HepG2 (cell line): ENCODE measurements around the gene RBM6. TPM values are rescaled to one million over a fixed set of nuclear protein-coding genes. Genes with fewer than 3 reads are reported as not detected.

Experiments
- ATF7-NPFF ChIP-seq: sonication (generic); formaldehyde crosslinking; IDR thresholded peaks from 2 replicates; pipeline ENCODE4 v1.8.1; 2023; ENCODE audit warnings: mild to moderate bottlenecking, low read depth, missing genetic modification reagents, moderate library complexity
- CCAR2 ChIP-seq: fragments of 200-400 bp; formaldehyde crosslinking; optimal IDR thresholded peaks from 2 replicates; pipeline ENCODE3; 2018; ENCODE audit warnings: low read depth, mild to moderate bottlenecking, low read length, moderate library complexity
- CENPBD1 ChIP-seq: sonication (generic); formaldehyde crosslinking; IDR thresholded peaks from 2 replicates; pipeline ENCODE4 v1.8.0; 2022; ENCODE audit warnings: missing genetic modification reagents, low read depth, mild to moderate bottlenecking, borderline replicate concordance
- CERS6 ChIP-seq: sonication (generic); formaldehyde crosslinking; IDR thresholded peaks from 2 replicates; pipeline ENCODE4 v1.5.0; 2020; ENCODE audit warnings: missing genetic modification reagents
- GMEB2 ChIP-seq: IDR thresholded peaks from 2 replicates; pipeline ENCODE4 v1.6.1; 2016; ENCODE audit warnings: missing biosample characterization, missing genetic modification reagents, low read depth
- HOXA3 ChIP-seq: sonication (generic); formaldehyde crosslinking; IDR thresholded peaks from 2 replicates; pipeline ENCODE4 v1.5.0; 2020; ENCODE audit warnings: missing genetic modification reagents
- KDM4B ChIP-seq: sonication (generic); formaldehyde crosslinking; IDR thresholded peaks from 2 replicates; pipeline ENCODE4 v1.4.0; 2020; ENCODE audit warnings: missing genetic modification reagents
- LCORL ChIP-seq, 2 experiments: fragments of 450-650 bp in 1 of 2; sonication (generic) in 1 of 2; formaldehyde crosslinking in 1 of 2; IDR thresholded peaks; 2 replicates each; pipeline versions ENCODE4 v1.5.0 to v1.6.1; 2017 to 2020; ENCODE audit warnings: antibody characterized with exemption in 1 of 2, missing genetic modification reagents in 1 of 2
- MEIS1 ChIP-seq: sonication (generic); formaldehyde crosslinking; IDR thresholded peaks from 2 replicates; pipeline ENCODE4 v1.9.0; 2021; ENCODE audit warnings: mild to moderate bottlenecking, missing genetic modification reagents, moderate library complexity, borderline replicate concordance
- MLLT10 ChIP-seq: sonication (generic); formaldehyde crosslinking; IDR thresholded peaks from 2 replicates; pipeline ENCODE4 v1.4.0; 2020; ENCODE audit warnings: missing genetic modification reagents
- MLX ChIP-seq: IDR thresholded peaks from 2 replicates; pipeline ENCODE4 v1.6.1; 2016
- MTA1 ChIP-seq: sonication (generic); formaldehyde crosslinking; IDR thresholded peaks from 2 replicates; pipeline ENCODE4 v1.4.0; 2020; ENCODE audit warnings: missing genetic modification reagents, mild to moderate bottlenecking, borderline replicate concordance
- NR2F1 ChIP-seq, 2 experiments: fragments of 450-650 bp in 1 of 2; formaldehyde crosslinking in 1 of 2; IDR thresholded peaks; 2 replicates each; pipeline versions ENCODE4 v1.5.0 to v1.6.1; 2016 to 2020; ENCODE audit warnings: mild to moderate bottlenecking in 1 of 2, missing compliant biosample characterization in 1 of 2, missing genetic modification reagents in 1 of 2, moderate library complexity in 1 of 2
- PHF21A ChIP-seq: sonication (generic); formaldehyde crosslinking; IDR thresholded peaks from 2 replicates; pipeline ENCODE4 v1.5.0; 2020; ENCODE audit warnings: mild to moderate bottlenecking, missing genetic modification reagents
- SAP130 ChIP-seq: IDR thresholded peaks from 2 replicates; pipeline ENCODE4 v1.6.1; 2016; ENCODE audit warnings: low read depth
- SNAI1 ChIP-seq: sonication (generic); formaldehyde crosslinking; IDR thresholded peaks from 2 replicates; pipeline ENCODE4 v1.5.0; 2020; ENCODE audit warnings: mild to moderate bottlenecking, missing genetic modification reagents, borderline replicate concordance
- SOX13 ChIP-seq, 3 experiments: fragments of 450-650 bp in 1 of 3; sonication (generic) in 1 of 3; formaldehyde crosslinking in 1 of 3; IDR thresholded peaks in 2 of 3; conservative IDR thresholded peaks in 1 of 3; 2 replicates each; pipeline versions ENCODE4 v1.5.0 to v1.6.1; 2016 to 2020; ENCODE audit warnings: antibody characterized with exemption in 1 of 3, mild to moderate bottlenecking in 1 of 3, missing compliant biosample characterization in 1 of 3, missing genetic modification reagents in 1 of 3, moderate library complexity in 1 of 3
- TARDBP ChIP-seq: sonication (generic); formaldehyde crosslinking; IDR thresholded peaks from 2 replicates; pipeline ENCODE4 v1.8.0; 2022; ENCODE audit warnings: mild to moderate bottlenecking, missing genetic modification reagents
- THYN1 ChIP-seq: sonication (generic); formaldehyde crosslinking; IDR thresholded peaks from 2 replicates; pipeline ENCODE4 v1.8.1; 2023; ENCODE audit warnings: low read depth, mild to moderate bottlenecking, moderate library complexity, missing genetic modification reagents, borderline replicate concordance
- YY1 ChIP-seq: IDR thresholded peaks from 2 replicates; pipeline ENCODE4 v1.6.1; 2011; ENCODE audit warnings: low read length, low read depth, moderate library complexity, mild to moderate bottlenecking; ENCODE audit not compliant: insufficient read depth, insufficient replicate concordance
- ZBTB37 ChIP-seq: sonication (generic); formaldehyde crosslinking; IDR thresholded peaks from 2 replicates; pipeline ENCODE4 v1.4.0; 2020; ENCODE audit warnings: mild to moderate bottlenecking, missing genetic modification reagents
- ZBTB8A ChIP-seq: sonication (generic); formaldehyde crosslinking; IDR thresholded peaks from 2 replicates; pipeline ENCODE4 v1.4.0; 2020; ENCODE audit warnings: mild to moderate bottlenecking, low read depth, missing genetic modification reagents, borderline replicate concordance
- ZNF567 ChIP-seq: sonication (generic); formaldehyde crosslinking; IDR thresholded peaks from 2 replicates; pipeline ENCODE4 v1.8.1; 2023; ENCODE audit warnings: mild to moderate bottlenecking, missing genetic modification reagents, borderline replicate concordance
- ZNF703 ChIP-seq: sonication (generic); formaldehyde crosslinking; IDR thresholded peaks from 2 replicates; pipeline ENCODE4 v1.5.1; 2020; ENCODE audit warnings: missing genetic modification reagents, mild to moderate bottlenecking, moderate library complexity, borderline replicate concordance
- ZNF709 ChIP-seq: sonication (generic); formaldehyde crosslinking; IDR thresholded peaks from 2 replicates; pipeline ENCODE4 v1.5.0; 2020; ENCODE audit warnings: mild to moderate bottlenecking, missing genetic modification reagents
- ZNF782 ChIP-seq: sonication (generic); formaldehyde crosslinking; IDR thresholded peaks from 2 replicates; pipeline ENCODE4 v1.4.0; 2020; ENCODE audit warnings: missing genetic modification reagents, mild to moderate bottlenecking, borderline replicate concordance
- polyA plus RNA-seq, 8 experiments: library from polyadenylated mRNA; depleted of rRNA in 3 of 8; stranded (reverse) in 7 of 8; unstranded in 1 of 8; fragments of >200 nt; fragmentation: Illumina TruSeq in 4 of 8; extraction: Trizol in 4 of 8; gene quantifications; 2 replicates each; pipeline versions ENCODE4 v1.2.1 to v1.2.3, GENCODE V29; 2011 to 2016; ENCODE audit warnings: low read depth in 4 of 8, missing spikeins in 1 of 8, mixed read lengths in 1 of 8; ENCODE audit not compliant: insufficient read depth in 1 of 8
- total RNA-seq, 5 experiments: library from RNA; depleted of rRNA; stranded (reverse); fragments of >200 nt; fragmentation: Illumina TruSeq; extraction: Trizol; gene quantifications; 2 replicates each; pipeline ENCODE4 v1.2.3, GENCODE V29; 2016; ENCODE audit warnings: low read depth in 1 of 5

Gene RBM6
- total and polyA plus RNA-seq, 2 of the 13 experiments (the other 11 are each of a cell fraction or from before 2014, with no cell fraction given): 72.7 to 86.1 TPM

GRCh38 chr3:49930922-49931321 is 9.0 kb upstream of the RBM6 start (continued):
- TF ChIP-seq MEIS1 (CRISPR knock-in tag): no peak
- TF ChIP-seq TARDBP (CRISPR knock-in tag): no peak
- peak; percentile 47; the same call in 1 of the 2 replicates for TF ChIP-seq SAP130
- TF ChIP-seq MLLT10 (CRISPR knock-in tag): no peak
- TF ChIP-seq KDM4B (CRISPR knock-in tag): no peak
- no peak for TF ChIP-seq ZNF703 (CRISPR knock-in tag)
- TF ChIP-seq GMEB2 (CRISPR knock-in tag): no peak
- no peak for TF ChIP-seq HOXA3 (CRISPR knock-in tag)
- TF ChIP-seq MLX (CRISPR knock-in tag): no peak
- TF ChIP-seq CCAR2: no peak
- no peak for TF ChIP-seq CERS6 (CRISPR knock-in tag)
- no peak for TF ChIP-seq MTA1 (CRISPR knock-in tag)
- no peak for TF ChIP-seq SOX13 (IDR thresholded peaks at IDR 0.05)
- TF ChIP-seq SOX13 (CRISPR knock-in tag; conservative IDR thresholded peaks at IDR 0.05 in 1 of 2, IDR thresholded peaks at IDR 0.05 in 1 of 2): no peak
- TF ChIP-seq LCORL (IDR thresholded peaks at IDR 0.05): no peak
- no peak for TF ChIP-seq LCORL (CRISPR knock-in tag; IDR thresholded peaks at IDR 0.05)
- no peak for TF ChIP-seq ZBTB8A (CRISPR knock-in tag)
- TF ChIP-seq THYN1 (CRISPR knock-in tag): no peak
- TF ChIP-seq ZNF782 (CRISPR knock-in tag): no peak
- TF ChIP-seq ATF7-NPFF (CRISPR knock-in tag): no peak
- TF ChIP-seq ZNF567: no peak
- TF ChIP-seq SNAI1 (CRISPR knock-in tag): no peak
- no peak for TF ChIP-seq NR2F1 (CRISPR knock-in tag; IDR thresholded peaks at IDR 0.05)
- TF ChIP-seq ZBTB37 (CRISPR knock-in tag): no peak
- peak; percentile 26 for TF ChIP-seq YY1
- TF ChIP-seq ZNF709 (CRISPR knock-in tag): no peak
- no peak for TF ChIP-seq CENPBD1 (CRISPR knock-in tag)
- TF ChIP-seq PHF21A (CRISPR knock-in tag): no peak
